ENCODE results near the gene TGM4.
A peak's percentile ranks its signal among the peaks of the same experiment; 100 is the strongest.

TGM4 gene

GRCh38 chr3:44874308-44874707 is at the start of gene TGM4:
Gene TGM4 (plus strand): TSS chr3:44874608. CDS start chr3:44874679, 71 bp downstream.
- Histone ChIP-seq H3K4me3 (no peak within 1 kb of the TSS), H4K20me1 (no peaks in the 10 kb centered on the region), H3K9me3 (replicated peaks in 1 of 11) (no peaks in the 10 kb centered on the region), H3K36me3 (no peaks in the 10 kb centered on the region), H3K4me2 (0 out of 22 replicates have a peak within 1 kb of the TSS, but pooled peaks of 1 of the 11 experiments have one; percentile 15), H3K27ac (no peak within 1 kb of the TSS), H3K9ac (no peak within 1 kb of the TSS), H3K27me3 (no peaks in the 10 kb centered on the region), H3K4me1 (peaks cover 9 to 43% (median 27%) of the 10 kb centered on the region in 10 experiments)
- TF ChIP-seq Cebpa-rat (IDR thresholded peaks at IDR 0.05), result no peak

DNA sequence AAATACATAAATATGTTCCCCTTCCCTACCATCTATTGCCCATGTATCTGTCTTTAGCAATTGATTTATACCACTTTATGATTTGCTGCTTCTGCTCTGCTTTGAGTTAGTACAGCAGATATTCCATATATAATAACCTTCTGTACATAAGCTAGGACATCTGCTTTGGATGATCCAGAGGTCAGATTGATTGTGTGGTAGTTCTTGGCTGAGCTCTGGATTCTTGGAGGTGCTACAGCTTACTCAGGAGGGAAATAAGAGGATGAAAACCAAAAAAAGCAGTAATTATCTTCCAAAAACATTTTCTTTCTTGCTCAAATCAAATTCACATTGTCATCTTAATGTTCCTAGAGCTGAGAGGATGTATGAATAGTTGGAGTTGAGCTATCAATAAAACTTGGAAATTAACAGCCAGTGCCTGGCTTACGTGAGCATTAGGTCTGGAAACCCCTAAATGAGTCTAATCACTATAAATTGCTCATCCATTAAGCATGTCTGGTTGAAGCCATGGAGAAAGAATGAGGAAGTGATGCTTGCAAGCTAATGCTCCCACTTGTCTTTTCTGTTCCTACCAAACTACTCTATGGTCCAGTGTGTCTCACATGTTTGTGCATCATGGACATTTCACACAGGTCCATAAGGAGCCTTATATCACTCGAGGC is 49.0 kb upstream of the TGM4 start:
- no peaks in the 10 kb centered on the region for H3K4me1 ChIP-seq
- H3K9me3 ChIP-seq (replicated peaks in 1 of 11), result peaks cover 0 to 18% (median 10%) of the 10 kb centered on the region in 11 experiments; a peak in 15 of 22 replicates
- no peak overlapping the region for H3K27ac ChIP-seq
- H4K20me1 ChIP-seq, result no peaks in the 10 kb centered on the region; a peak in 1 of 22 replicates
- no peak overlapping the region for H3K9ac ChIP-seq
- H3K36me3 ChIP-seq, result peaks cover 0 to 87% (median 69%) of the 10 kb centered on the region in 11 experiments; a peak in 20 of 22 replicates
- TF ChIP-seq Cebpa-rat (IDR thresholded peaks at IDR 0.05), result no peak
- H3K4me2 ChIP-seq, result no peak overlapping the region
- H3K27me3 ChIP-seq, result no peaks in the 10 kb centered on the region
- no peak overlapping the region for H3K4me3 ChIP-seq

GRCh38 chr3:44827196-44827595 is 47.2 kb upstream of the TGM4 start:
- Histone ChIP-seq H3K36me3 (peaks cover 12 to 95% (median 87%) of the 10 kb centered on the region in 11 experiments; a peak in 21 of 22 replicates), H3K4me2 (no peak overlapping the region), H3K4me3 (no peak overlapping the region), H4K20me1 (no peaks in the 10 kb centered on the region; a peak in 1 of 22 replicates), H3K4me1 (no peaks in the 10 kb centered on the region), H3K9ac (no peak overlapping the region), H3K27me3 (no peaks in the 10 kb centered on the region), H3K27ac (no peak overlapping the region), H3K9me3 (replicated peaks in 1 of 11) (peaks cover 0 to 7% (median 0%) of the 10 kb centered on the region in 11 experiments; a peak in 2 of 22 replicates)
- no peak for TF ChIP-seq Cebpa-rat (IDR thresholded peaks at IDR 0.05)

DNA sequence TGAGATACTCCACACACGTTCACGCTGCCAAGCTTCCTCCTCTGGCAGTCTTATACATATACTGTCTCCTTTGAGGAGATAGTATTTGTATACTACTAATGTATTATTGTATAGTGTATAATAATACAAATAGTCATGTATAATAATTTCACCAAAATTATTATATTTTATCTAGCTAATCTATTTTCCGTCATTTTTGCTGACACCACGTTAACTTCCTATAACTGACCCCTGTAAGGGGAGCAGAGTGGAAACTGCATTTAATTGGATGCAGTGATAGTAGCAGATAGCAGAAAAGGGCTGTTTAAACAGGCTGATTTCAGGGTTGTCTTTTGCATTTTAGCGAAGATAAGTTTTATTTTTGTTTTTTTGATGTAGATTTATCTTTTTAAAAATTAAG is 43.2 kb upstream of the TGM4 start:
- Histone ChIP-seq H3K4me2 (no peak overlapping the region), H3K27me3 (no peaks in the 10 kb centered on the region), H3K4me3 (no peak overlapping the region), H3K27ac (no peak overlapping the region), H3K9me3 (replicated peaks in 1 of 11) (peaks cover 14 to 28% (median 20%) of the 10 kb centered on the region in 11 experiments), H3K4me1 (no peaks in the 10 kb centered on the region), H4K20me1 (no peaks in the 10 kb centered on the region), H3K9ac (no peak overlapping the region), H3K36me3 (peaks cover 28 to 95% (median 92%) of the 10 kb centered on the region in 11 experiments; a peak in 21 of 22 replicates)
- no peak for TF ChIP-seq Cebpa-rat (IDR thresholded peaks at IDR 0.05)

DNA sequence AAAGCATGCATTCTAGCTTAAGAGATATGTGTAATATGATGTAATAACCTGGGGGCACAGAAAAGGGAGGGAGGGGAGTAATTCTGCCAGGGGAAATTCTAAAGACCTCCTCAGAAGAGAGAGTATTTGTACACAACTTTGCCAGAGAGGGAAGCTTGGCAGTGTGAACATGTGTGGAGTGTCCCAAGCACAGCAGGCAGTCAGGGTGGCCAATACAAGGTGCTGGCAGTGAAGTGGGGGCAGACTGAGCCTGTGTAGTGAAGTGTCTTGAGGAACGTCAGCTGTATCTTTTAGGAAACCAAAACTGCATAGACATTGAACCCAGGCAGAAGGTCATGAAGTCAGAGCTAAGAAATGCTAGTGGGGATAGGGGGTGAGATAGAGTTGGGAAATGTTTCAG is 42.4 kb upstream of the TGM4 start:
- H3K9ac ChIP-seq, result no peak overlapping the region
- peaks cover 36 to 95% (median 92%) of the 10 kb centered on the region in 11 experiments for H3K36me3 ChIP-seq

DNA sequence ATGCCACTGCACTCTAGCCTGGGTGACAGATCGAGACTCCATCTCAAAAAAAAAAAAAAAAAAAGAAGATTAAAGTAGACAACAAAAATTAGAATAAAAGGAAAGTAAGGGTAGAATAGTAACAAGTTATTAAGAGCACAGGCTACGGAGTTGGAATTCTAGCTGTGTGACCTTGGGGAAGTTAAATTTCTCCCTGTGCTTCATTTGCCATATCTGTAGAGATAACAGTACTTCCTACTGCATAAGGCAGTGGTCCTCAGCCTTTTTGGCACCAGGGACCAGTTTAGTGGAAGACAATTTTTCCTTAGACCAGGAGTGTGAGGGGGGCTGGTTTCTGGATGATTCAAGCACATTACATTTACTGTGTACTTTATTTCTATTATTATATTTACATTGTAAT is 41.4 kb upstream of the TGM4 start:
- Histone ChIP-seq H3K4me3 (no peak overlapping the region), H3K4me1 (no peaks in the 10 kb centered on the region), H3K4me2 (no peak overlapping the region), H3K27me3 (no peaks in the 10 kb centered on the region), H4K20me1 (no peaks in the 10 kb centered on the region), H3K9me3 (replicated peaks in 1 of 11) (peaks cover 31 to 45% (median 37%) of the 10 kb centered on the region in 11 experiments), H3K9ac (no peak overlapping the region), H3K36me3 (peaks cover 45 to 95% (median 92%) of the 10 kb centered on the region in 11 experiments), H3K27ac (no peak overlapping the region)
- TF ChIP-seq Cebpa-rat (IDR thresholded peaks at IDR 0.05), result no peak

More for the DNA sequence above, 42.4 kb upstream of the TGM4 start:
- Histone ChIP-seq H4K20me1 (no peaks in the 10 kb centered on the region), H3K27ac (no peak overlapping the region), H3K4me1 (no peaks in the 10 kb centered on the region), H3K4me3 (no peak overlapping the region), H3K27me3 (no peaks in the 10 kb centered on the region), H3K4me2 (no peak overlapping the region), H3K9me3 (replicated peaks in 1 of 11) (peaks cover 22 to 36% (median 28%) of the 10 kb centered on the region in 11 experiments)
- TF ChIP-seq Cebpa-rat (IDR thresholded peaks at IDR 0.05), result no peak

DNA sequence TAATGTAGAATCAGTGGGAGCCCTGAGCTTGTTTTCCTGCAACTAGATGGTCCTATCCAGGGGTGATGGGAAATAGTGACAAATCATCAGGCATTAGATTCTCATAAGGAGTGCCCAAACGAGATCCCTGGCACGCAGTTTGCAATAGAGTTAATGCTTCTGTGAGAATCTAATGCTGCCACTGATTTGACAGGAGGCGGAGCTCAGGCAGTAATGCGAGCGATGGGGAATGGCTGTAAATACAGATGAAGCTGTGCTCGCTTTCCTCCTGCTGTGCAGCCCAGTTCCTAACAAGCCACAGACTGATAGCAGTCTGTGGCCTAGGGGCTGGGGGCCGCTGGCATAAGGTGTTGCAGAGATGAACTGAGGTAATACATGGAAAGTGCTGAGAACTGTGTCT is 41.0 kb upstream of the TGM4 start:
- Histone ChIP-seq H3K9ac (no peak overlapping the region), H3K36me3 (peaks cover 49 to 95% (median 92%) of the 10 kb centered on the region in 11 experiments)

GRCh38 chr3:44835684-44836083 is 38.7 kb upstream of the TGM4 start:
- Histone ChIP-seq H3K36me3 (peaks cover 53 to 100% (median 99%) of the 10 kb centered on the region in 11 experiments), H3K27ac (no peak overlapping the region), H3K4me1 (no peaks in the 10 kb centered on the region), H4K20me1 (no peaks in the 10 kb centered on the region), H3K4me3 (peak overlapping the region in 3 of 10 experiments; percentile 0 to 13 (median 13); a peak in 2 of 20 replicates), H3K4me2 (no peak overlapping the region), H3K27me3 (no peaks in the 10 kb centered on the region), H3K9ac (no peak overlapping the region), H3K9me3 (replicated peaks in 1 of 11) (peaks cover 31 to 51% (median 39%) of the 10 kb centered on the region in 11 experiments)
- no peak for TF ChIP-seq Cebpa-rat (IDR thresholded peaks at IDR 0.05)

More for the DNA sequence above, 41.0 kb upstream of the TGM4 start:
- H3K4me2 ChIP-seq, result no peak overlapping the region
- no peaks in the 10 kb centered on the region for H4K20me1 ChIP-seq
- H3K4me3 ChIP-seq, result no peak overlapping the region
- H3K27ac ChIP-seq, result no peak overlapping the region
- H3K9me3 ChIP-seq (replicated peaks in 1 of 11), result peaks cover 31 to 48% (median 38%) of the 10 kb centered on the region in 11 experiments
- no peak for TF ChIP-seq Cebpa-rat (IDR thresholded peaks at IDR 0.05)
- H3K4me1 ChIP-seq, result no peaks in the 10 kb centered on the region
- no peaks in the 10 kb centered on the region for H3K27me3 ChIP-seq

DNA sequence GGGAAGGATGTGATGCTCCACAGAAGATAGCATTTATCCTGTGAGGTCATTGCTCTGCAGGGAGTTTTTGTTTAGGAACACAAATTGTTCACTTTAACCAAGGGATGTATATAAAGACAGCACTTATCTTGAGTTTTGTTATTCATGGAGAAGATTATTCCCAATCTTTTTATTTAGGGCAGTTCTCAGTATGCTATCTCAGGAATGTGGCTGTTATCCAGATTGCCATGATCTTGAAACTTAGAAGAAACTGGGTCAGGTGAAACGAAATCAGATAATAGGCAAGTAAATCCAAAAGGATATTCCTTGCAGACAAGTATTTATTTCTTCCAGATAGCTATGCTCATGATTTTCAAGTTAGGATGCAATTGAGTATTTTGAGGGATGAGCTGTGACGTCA is 32.0 kb upstream of the TGM4 start:
- Histone ChIP-seq H3K9ac (no peak overlapping the region), H3K4me2 (no peak overlapping the region), H3K4me1 (no peaks in the 10 kb centered on the region), H4K20me1 (no peaks in the 10 kb centered on the region), H3K9me3 (replicated peaks in 1 of 11) (peaks cover 0 to 12% (median 9%) of the 10 kb centered on the region in 11 experiments; a peak in 15 of 22 replicates), H3K36me3 (peaks cover 48 to 100% (median 98%) of the 10 kb centered on the region in 11 experiments), H3K27ac (no peak overlapping the region), H3K27me3 (no peaks in the 10 kb centered on the region), H3K4me3 (no peak overlapping the region)
- TF ChIP-seq Cebpa-rat (IDR thresholded peaks at IDR 0.05), result no peak

Measured in BLaER1 treated with 17β-estradiol and CSF1 and Interleukin-3, amounts not matched to agents 10 nM and 100 nM (cell line).